CD4-positive, CD25-positive, alpha-beta regulatory T cell (primary cell): ENCODE measurements around the gene CCL2. TPM values are rescaled to one million over a fixed set of nuclear protein-coding genes. Genes with fewer than 3 reads are reported as not detected.

ENCODE experiments used
- ATAC-seq, 2 donors: fragments of 150-1000 bp; cut with Tn5 transposase; one replicate each; pipeline ENCODE4 v1.10.0; 2021; ENCODE audit warnings: low read depth in 2 of 2, moderate number of reproducible peaks in 2 of 2, moderate library complexity in 1 of 2
- DNase-seq, 3 donors: peaks; one replicate each; pipeline versions ENCODE4 v3.0.0 to v3.0.0-alpha.2; 2012 to 2022; ENCODE audit warnings: mixed read lengths in 1 of 3
- H3K27ac ChIP-seq: one replicate; pipeline ENCODE4 v1.7.0; 2013; ENCODE audit warnings: mild to moderate bottlenecking, low read length; ENCODE audit not compliant: insufficient read depth, poor library complexity, severe bottlenecking
- H3K27me3 ChIP-seq: one replicate; pipeline ENCODE4 v1.7.0; 2013; ENCODE audit warnings: low read length; ENCODE audit not compliant: control insufficient read depth, insufficient read depth
- H3K36me3 ChIP-seq: one replicate; pipeline ENCODE4 v1.7.0; 2013; ENCODE audit warnings: mild to moderate bottlenecking, low read length, moderate library complexity; ENCODE audit not compliant: control insufficient read depth, insufficient read depth
- H3K4me1 ChIP-seq: 2 replicates; pipeline ENCODE4 v1.7.0; 2013; ENCODE audit warnings: mild to moderate bottlenecking, low read length; ENCODE audit not compliant: insufficient read depth, control insufficient read depth, poor library complexity, severe bottlenecking
- H3K4me3 ChIP-seq: one replicate; pipeline ENCODE4 v1.7.0; 2013; ENCODE audit warnings: low read depth, mild to moderate bottlenecking, low read length, moderate library complexity
- H3K9me3 ChIP-seq, 2 experiments: 1 replicate in 1 of 2; 2 replicates in 1 of 2; pipeline ENCODE4 v1.7.0; 2013; ENCODE audit warnings: low read length in 2 of 2, mild to moderate bottlenecking in 1 of 2, moderate library complexity in 1 of 2; ENCODE audit not compliant: control insufficient read depth in 2 of 2
- H3K27ac Mint-ChIP-seq, 3 donors: one replicate each; pipeline ENCODE4 v1.8.0; 2020 to 2022; ENCODE audit warnings: mild to moderate bottlenecking in 3 of 3, mixed read lengths in 3 of 3, moderate library complexity in 2 of 3
- H3K27me3 Mint-ChIP-seq: one replicate; pipeline ENCODE4 v1.8.0; 2022; ENCODE audit warnings: mild to moderate bottlenecking, mixed read lengths
- H3K36me3 Mint-ChIP-seq: one replicate; pipeline ENCODE4 v1.8.0; 2020; ENCODE audit warnings: mixed read lengths
- H3K4me1 Mint-ChIP-seq, 4 donors: one replicate each; pipeline ENCODE4 v1.8.0; 2020 to 2022; ENCODE audit warnings: mixed read lengths in 4 of 4, mild to moderate bottlenecking in 1 of 4
- H3K4me3 Mint-ChIP-seq, 4 donors: one replicate each; pipeline ENCODE4 v1.8.0; 2020 to 2022; ENCODE audit warnings: mild to moderate bottlenecking in 4 of 4, mixed read lengths in 4 of 4, moderate library complexity in 3 of 4
- H3K9me3 Mint-ChIP-seq, 7 donors: one replicate each; pipeline ENCODE4 v1.8.0; 2020 to 2022; ENCODE audit warnings: mixed read lengths in 7 of 7, mild to moderate bottlenecking in 3 of 7, moderate library complexity in 2 of 7
- polyA plus RNA-seq, 4 donors: library from polyadenylated mRNA; unstranded; fragments of 300-500 nt; fragmentation: Illumina TruSeq; gene quantifications; one replicate each; pipeline ENCODE4 v1.2.3, GENCODE V29; 2021
- total RNA-seq: library from RNA; stranded (reverse); gene quantifications from one replicate; pipeline ENCODE4 v1.2.3, GENCODE V29; 2022

The CCL2 gene
- total and polyA plus RNA-seq, 5 donors from 2014 or later: not detected

- no peak overlapping the region for H3K4me3 Mint-ChIP-seq
- ATAC-seq (no peak), DNase-seq (no peak)
- Histone ChIP-seq H3K4me3 (no peak overlapping the region), H3K4me1 (no peaks in the 10 kb centered on the region), H3K9me3 (no peaks in the 10 kb centered on the region), H3K27me3 (peaks cover 7% of the 10 kb centered on the region), H3K27ac (no peak overlapping the region), H3K36me3 (no peaks in the 10 kb centered on the region)
- no peaks in the 10 kb centered on the region for H3K36me3 Mint-ChIP-seq
- H3K27me3 Mint-ChIP-seq: peaks cover 16% of the 10 kb centered on the region
- H3K9me3 Mint-ChIP-seq: peaks cover 0 to 7% (median 0%) of the 10 kb centered on the region in 7 donors
- no peaks in the 10 kb centered on the region for H3K4me1 Mint-ChIP-seq
- no peak overlapping the region for H3K27ac Mint-ChIP-seq
Observed at GRCh38 chr17:34299956-34300577, 45.0 kb downstream of the CCL2 start.

DNA sequence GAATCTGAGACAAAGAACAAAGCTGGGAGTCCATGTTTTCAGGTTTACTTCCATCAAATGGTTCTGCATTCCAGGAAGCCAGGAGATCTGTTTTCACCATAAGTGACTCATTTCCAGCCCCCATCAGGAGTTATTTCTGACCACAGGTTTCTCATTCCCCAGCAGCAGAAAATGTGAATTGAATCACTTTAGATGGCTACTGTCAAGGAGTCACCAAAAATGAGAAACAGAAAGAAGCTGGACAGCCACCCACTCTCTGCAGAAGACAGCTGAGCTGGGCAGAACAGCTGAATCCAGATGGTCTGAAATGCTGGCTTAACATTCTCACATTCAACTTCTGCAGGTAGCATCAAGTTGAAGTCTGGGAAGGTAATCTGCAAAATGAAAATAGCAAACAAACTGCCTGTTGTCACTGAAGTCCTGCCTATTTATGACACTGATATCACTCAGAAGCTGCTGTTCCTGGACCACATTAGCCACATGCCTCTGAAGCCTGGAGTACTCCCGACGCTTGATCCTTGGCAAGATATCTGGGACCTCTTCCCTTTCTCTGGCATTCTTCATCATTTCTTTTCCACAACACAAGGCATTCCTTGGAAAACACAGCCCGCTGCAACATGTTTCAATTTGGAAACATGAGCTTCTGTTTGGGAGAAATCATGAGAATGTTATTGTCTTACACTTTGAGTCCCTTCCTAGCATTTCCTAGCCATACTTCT is 45.7 kb downstream of the CCL2 start:
- Mint-ChIP-seq H3K27ac (no peak overlapping the region), H3K4me1 (no peaks in the 10 kb centered on the region)
- ATAC-seq: no peak

DNA sequence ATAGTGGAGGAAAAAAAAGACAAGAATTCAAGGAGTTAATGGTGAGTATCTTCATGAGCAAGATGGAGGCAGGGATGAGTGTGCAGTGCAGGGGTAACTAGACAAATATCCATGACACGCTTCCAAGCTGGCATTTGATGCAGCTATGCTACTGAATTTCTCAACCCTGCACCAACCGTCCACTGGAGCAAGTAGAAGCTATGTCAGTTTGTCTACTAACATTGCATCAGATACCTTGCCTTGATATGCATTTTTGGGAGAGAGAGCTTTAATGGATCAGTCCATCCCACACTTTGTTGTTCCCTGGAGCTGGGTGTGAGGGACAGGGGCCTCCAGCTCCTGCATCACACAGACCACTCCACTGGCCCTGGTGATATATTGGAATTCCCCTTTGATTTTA is 46.9 kb downstream of the CCL2 start:
- Histone ChIP-seq H3K27me3 (peaks cover 7% of the 10 kb centered on the region), H3K27ac (no peak overlapping the region), H3K4me3 (no peak overlapping the region), H3K36me3 (no peaks in the 10 kb centered on the region), H3K4me1 (no peaks in the 10 kb centered on the region), H3K9me3 (no peaks in the 10 kb centered on the region)
- H3K27ac Mint-ChIP-seq: no peak overlapping the region
- H3K4me3 Mint-ChIP-seq: no peak overlapping the region
- DNase-seq (no peak), ATAC-seq (no peak)
- H3K4me1 Mint-ChIP-seq: no peaks in the 10 kb centered on the region
- peaks cover 0 to 7% (median 0%) of the 10 kb centered on the region in 7 donors for H3K9me3 Mint-ChIP-seq
- H3K27me3 Mint-ChIP-seq: peaks cover 16% of the 10 kb centered on the region
- no peaks in the 10 kb centered on the region for H3K36me3 Mint-ChIP-seq

More for the DNA sequence above, 45.7 kb downstream of the CCL2 start:
- H3K9me3 ChIP-seq: no peaks in the 10 kb centered on the region
- Mint-ChIP-seq H3K9me3 (peaks cover 0 to 7% (median 0%) of the 10 kb centered on the region in 7 donors), H3K27me3 (peaks cover 16% of the 10 kb centered on the region), H3K36me3 (no peaks in the 10 kb centered on the region), H3K4me3 (no peak overlapping the region)
- no peaks in the 10 kb centered on the region for H3K4me1 ChIP-seq
- DNase-seq: no peak
- H3K27me3 ChIP-seq: peaks cover 7% of the 10 kb centered on the region
- H3K27ac ChIP-seq: no peak overlapping the region
- H3K4me3 ChIP-seq: no peak overlapping the region
- no peaks in the 10 kb centered on the region for H3K36me3 ChIP-seq

GRCh38 chr17:34302636-34303035 is 47.6 kb downstream of the CCL2 start:
- no peak for DNase-seq
- no peaks in the 10 kb centered on the region for H3K36me3 ChIP-seq
- Mint-ChIP-seq H3K36me3 (no peaks in the 10 kb centered on the region), H3K4me3 (no peak overlapping the region), H3K4me1 (no peaks in the 10 kb centered on the region), H3K27ac (no peak overlapping the region), H3K27me3 (peaks cover 20% of the 10 kb centered on the region), H3K9me3 (peaks cover 0 to 7% (median 0%) of the 10 kb centered on the region in 7 donors)
- H3K4me1 ChIP-seq: no peaks in the 10 kb centered on the region
- ATAC-seq: no peak
- no peak overlapping the region for H3K4me3 ChIP-seq
- no peaks in the 10 kb centered on the region for H3K9me3 ChIP-seq
- peaks cover 7% of the 10 kb centered on the region for H3K27me3 ChIP-seq
- no peak overlapping the region for H3K27ac ChIP-seq

GRCh38 chr17:34303606-34304005 is 48.5 kb downstream of the CCL2 start:
- ATAC-seq (no peak), DNase-seq (no peak)
- H3K36me3 Mint-ChIP-seq: no peaks in the 10 kb centered on the region
- H3K27ac Mint-ChIP-seq: no peak overlapping the region
- H3K27me3 Mint-ChIP-seq: peaks cover 20% of the 10 kb centered on the region
- H3K27me3 ChIP-seq: peaks cover 7% of the 10 kb centered on the region
- H3K4me1 ChIP-seq: no peaks in the 10 kb centered on the region
- no peak overlapping the region for H3K27ac ChIP-seq
- no peaks in the 10 kb centered on the region for H3K36me3 ChIP-seq
- H3K9me3 Mint-ChIP-seq: peaks cover 0 to 4% (median 0%) of the 10 kb centered on the region in 7 donors
- H3K4me3 Mint-ChIP-seq: no peak overlapping the region
- H3K4me1 Mint-ChIP-seq: no peaks in the 10 kb centered on the region
- no peak overlapping the region for H3K4me3 ChIP-seq
- no peaks in the 10 kb centered on the region for H3K9me3 ChIP-seq

DNA sequence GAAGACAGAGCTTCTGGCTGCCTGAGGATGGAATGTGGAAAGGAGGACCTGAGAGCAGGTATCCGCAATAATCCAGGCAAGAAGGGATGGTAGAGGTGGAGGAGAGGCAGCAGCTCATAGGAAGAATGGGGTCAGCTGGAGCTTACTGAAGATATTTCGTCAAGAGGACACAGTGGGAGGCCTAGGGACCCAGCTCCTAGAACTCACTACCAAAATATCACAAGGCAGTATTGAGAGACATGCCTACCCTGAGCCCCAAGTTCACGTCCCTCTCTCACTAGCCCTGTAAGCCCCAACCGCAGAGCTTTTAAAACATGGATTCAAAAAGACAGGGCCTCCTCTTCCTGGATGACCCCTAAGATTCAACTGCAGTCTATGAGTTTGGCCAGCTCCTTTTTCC is 50.0 kb downstream of the CCL2 start:
- Histone ChIP-seq H3K4me1 (no peaks in the 10 kb centered on the region), H3K9me3 (no peaks in the 10 kb centered on the region), H3K4me3 (no peak overlapping the region), H3K36me3 (no peaks in the 10 kb centered on the region), H3K27me3 (peaks cover 3% of the 10 kb centered on the region), H3K27ac (no peak overlapping the region)
- no peaks in the 10 kb centered on the region for H3K36me3 Mint-ChIP-seq
- H3K9me3 Mint-ChIP-seq: peaks cover 0 to 3% (median 0%) of the 10 kb centered on the region in 7 donors
- H3K4me3 Mint-ChIP-seq: no peak overlapping the region
- DNase-seq: no peak
- no peaks in the 10 kb centered on the region for H3K4me1 Mint-ChIP-seq
- peaks cover 20% of the 10 kb centered on the region for H3K27me3 Mint-ChIP-seq
- no peak overlapping the region for H3K27ac Mint-ChIP-seq
- ATAC-seq: no peak

DNA sequence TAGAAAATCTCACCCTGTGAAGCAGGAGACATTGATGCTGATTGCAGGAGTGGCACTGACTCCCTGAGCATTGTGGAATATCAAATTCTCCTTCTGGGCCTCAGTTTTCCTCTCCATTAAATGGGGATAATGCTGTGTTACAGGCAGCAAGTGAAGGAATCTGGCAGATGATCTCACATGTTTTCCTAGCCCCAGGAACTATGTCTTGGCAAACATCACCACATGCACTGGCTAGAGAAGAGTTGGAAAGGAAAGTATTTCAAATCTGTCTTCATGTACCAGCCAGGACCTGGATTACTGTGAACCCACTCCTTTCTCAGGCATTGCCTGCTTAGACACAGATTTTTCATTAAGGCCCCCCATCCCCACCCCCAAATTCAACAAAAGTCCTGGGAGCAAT is 50.5 kb downstream of the CCL2 start:
- Histone ChIP-seq H3K9me3 (no peaks in the 10 kb centered on the region), H3K27me3 (no peaks in the 10 kb centered on the region), H3K4me3 (no peak overlapping the region), H3K4me1 (no peaks in the 10 kb centered on the region), H3K27ac (no peak overlapping the region), H3K36me3 (no peaks in the 10 kb centered on the region)
- H3K4me1 Mint-ChIP-seq: no peaks in the 10 kb centered on the region
- H3K27ac Mint-ChIP-seq: no peak overlapping the region
- H3K9me3 Mint-ChIP-seq: peaks cover 0 to 3% (median 0%) of the 10 kb centered on the region in 7 donors
- no peaks in the 10 kb centered on the region for H3K36me3 Mint-ChIP-seq
- ATAC-seq (no peak), DNase-seq (no peak)
- no peak overlapping the region for H3K4me3 Mint-ChIP-seq
- H3K27me3 Mint-ChIP-seq: peaks cover 20% of the 10 kb centered on the region

GRCh38 chr17:34306466-34306865 is 51.4 kb downstream of the CCL2 start:
- H3K4me1 Mint-ChIP-seq: no peaks in the 10 kb centered on the region
- ATAC-seq (no peak), DNase-seq (no peak)
- Histone ChIP-seq H3K36me3 (no peaks in the 10 kb centered on the region), H3K27ac (no peak overlapping the region), H3K4me1 (no peaks in the 10 kb centered on the region), H3K4me3 (no peak overlapping the region), H3K27me3 (peaks cover 2% of the 10 kb centered on the region), H3K9me3 (no peaks in the 10 kb centered on the region)
- peaks cover 14% of the 10 kb centered on the region for H3K27me3 Mint-ChIP-seq
- H3K27ac Mint-ChIP-seq: no peak overlapping the region
- H3K36me3 Mint-ChIP-seq: no peaks in the 10 kb centered on the region
- no peak overlapping the region for H3K4me3 Mint-ChIP-seq
- H3K9me3 Mint-ChIP-seq: peaks cover 0 to 2% (median 0%) of the 10 kb centered on the region in 7 donors
